GM23338 (cell line): Measurements from ENCODE around the gene BLVRA. TPM values are rescaled to one million over a fixed set of nuclear protein-coding genes. Genes with fewer than 3 reads are reported as not detected.

Experiments used
- ATAC-seq: fragments of 200-7000 bp; cut with Tn5 transposase; 3 replicates; pipeline ENCODE4 v1.9.1; 2020
- DNase-seq: peaks from one replicate; pipeline ENCODE4 v3.0.0-alpha.2; 2015; ENCODE audit warnings: low spot score
- H2AFZ ChIP-seq: fragments of 200-600 bp; sonication (generic); 2 replicates; pipeline ENCODE4 v1.8.0; 2016; ENCODE audit warnings: antibody characterized with exemption, mild to moderate bottlenecking, moderate library complexity
- H3F3A ChIP-seq: fragments of 200-600 bp; sonication (generic); replicated peaks from 2 replicates; pipeline ENCODE4 v1.8.0; 2017; ENCODE audit warnings: antibody characterized with exemption, mixed run types, low read depth
- H3K27ac ChIP-seq: fragments of 200-600 bp; sonication (generic); 2 replicates; pipeline ENCODE4 v1.6.1; 2016; ENCODE audit warnings: low read depth
- H3K27me3 ChIP-seq: fragments of 200-600 bp; sonication (generic); 2 replicates; pipeline ENCODE4 v1.8.0; 2016; ENCODE audit warnings: mild to moderate bottlenecking, mixed run types, moderate library complexity; ENCODE audit not compliant: insufficient read depth
- H3K36me3 ChIP-seq: fragments of 200-600 bp; sonication (generic); 2 replicates; pipeline ENCODE4 v1.8.0; 2016; ENCODE audit warnings: mild to moderate bottlenecking; ENCODE audit not compliant: insufficient read depth
- H3K4me1 ChIP-seq: fragments of 200-600 bp; sonication (generic); 2 replicates; pipeline ENCODE4 v1.8.0; 2016; ENCODE audit warnings: mild to moderate bottlenecking, moderate library complexity; ENCODE audit not compliant: insufficient read depth
- H3K4me2 ChIP-seq: fragments of 200-600 bp; sonication (generic); 2 replicates; pipeline ENCODE4 v1.7.1; 2017; ENCODE audit warnings: mixed run types
- H3K4me3 ChIP-seq: fragments of 200-600 bp; sonication (generic); 2 replicates; pipeline ENCODE4 v1.6.1; 2016; ENCODE audit warnings: mixed run types
- H3K79me2 ChIP-seq: fragments of 200-600 bp; sonication (generic); replicated peaks from 2 replicates; pipeline ENCODE4 v1.8.0; 2017; ENCODE audit warnings: mild to moderate bottlenecking; ENCODE audit not compliant: insufficient read depth
- H3K9me2 ChIP-seq: fragments of 200-600 bp; sonication (generic); 2 replicates; pipeline ENCODE4 v1.8.0; 2017; ENCODE audit not compliant: insufficient read depth
- H4K20me1 ChIP-seq: fragments of 200-600 bp; sonication (generic); replicated peaks from 2 replicates; pipeline ENCODE4 v1.8.0; 2017; ENCODE audit warnings: mild to moderate bottlenecking; ENCODE audit not compliant: insufficient read depth
- H3K27ac Mint-ChIP-seq: 2 replicates; pipeline ENCODE4 v1.8.0; 2020; ENCODE audit warnings: inconsistent platforms, mild to moderate bottlenecking, moderate library complexity, mixed read lengths
- H3K27me3 Mint-ChIP-seq: 3 replicates; pipeline ENCODE4 v1.8.0; 2022; ENCODE audit warnings: low read depth, mild to moderate bottlenecking, moderate library complexity, mixed read lengths, inconsistent platforms; ENCODE audit not compliant: insufficient read depth, poor library complexity
- H3K36me3 Mint-ChIP-seq: 3 replicates; pipeline ENCODE4 v1.8.0; 2021; ENCODE audit warnings: low read depth, mild to moderate bottlenecking, inconsistent platforms, moderate library complexity, mixed read lengths
- H3K4me1 Mint-ChIP-seq: 3 replicates; pipeline ENCODE4 v1.8.0; 2020; ENCODE audit warnings: mild to moderate bottlenecking, inconsistent platforms, mixed read lengths
- H3K4me3 Mint-ChIP-seq: 3 replicates; pipeline ENCODE4 v1.8.0; 2021; ENCODE audit warnings: moderate library complexity, mild to moderate bottlenecking, inconsistent platforms, mixed read lengths
- H3K9me3 Mint-ChIP-seq: 3 replicates; pipeline ENCODE4 v1.8.0; 2020; ENCODE audit warnings: moderate library complexity, mild to moderate bottlenecking, inconsistent platforms, mixed read lengths
- ZNF114 ChIP-seq: fragments of 250-450 bp; sonication (Bioruptor Pico); IDR thresholded peaks from 2 replicates; pipeline ENCODE4 v1.5.0; 2020; ENCODE audit warnings: mild to moderate bottlenecking, moderate library complexity
- ZNF331 ChIP-seq: fragments of 250-450 bp; sonication (Bioruptor Pico); IDR thresholded peaks from 2 replicates; pipeline ENCODE4 v1.5.0; 2020; ENCODE audit warnings: low read depth, mild to moderate bottlenecking, moderate library complexity
- polyA plus RNA-seq: library from polyadenylated mRNA; unstranded; fragments of >200 nt; fragmentation: Nextera tagmentation; extraction: Ambion mirVana; gene quantifications from 2 replicates; pipeline ENCODE4 v1.2.1, GENCODE V29; 2016
- total RNA-seq: library from RNA; depleted of rRNA; stranded (reverse); fragments of >200 nt; shearing (Covaris generic); gene quantifications from 2 replicates; pipeline ENCODE4 v1.2.3, GENCODE V29; 2014
- TF ChIP-seq, protein P1 (sequence below): fragments of 250-450 bp; sonication (Bioruptor Pico); IDR thresholded peaks from 2 replicates; pipeline ENCODE4 v1.5.0; 2020; ENCODE audit warnings: mild to moderate bottlenecking, moderate library complexity
- TF ChIP-seq, protein P2 (sequence below), 2 experiments: fragments of 200-600 bp in 1 of 2; sonication (generic) in 1 of 2; conservative IDR thresholded peaks; 2 replicates each; pipeline versions ENCODE4 v1.5.1 to v1.6.1; 2016 to 2017; ENCODE audit warnings: antibody characterized with exemption in 2 of 2, low read depth in 2 of 2, mild to moderate bottlenecking in 2 of 2, moderate library complexity in 1 of 2

BLVRA gene
- total and polyA plus RNA-seq, 2 experiments from 2014 or later = 17.0 to 46.5 TPM

DNA sequence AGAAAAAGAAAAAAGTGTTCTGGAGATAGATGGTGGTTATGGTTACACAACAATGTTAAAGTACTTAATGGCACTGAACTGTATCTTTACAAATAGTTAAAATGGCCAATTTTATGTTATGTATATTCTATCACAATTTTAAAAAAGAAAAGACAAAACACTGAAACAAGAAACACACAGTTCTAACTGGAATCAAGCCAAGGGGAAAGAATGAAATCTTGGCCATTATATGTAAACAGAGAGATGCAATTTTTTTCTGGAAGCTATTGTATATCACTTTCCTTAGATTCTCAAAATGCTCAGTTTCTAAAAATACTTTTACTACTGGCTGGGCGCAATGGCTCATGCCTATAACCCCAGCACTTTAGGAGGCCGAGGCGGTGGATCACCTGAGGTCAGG lies 33.2 kb upstream of the BLVRA start (continued):
- TF ChIP-seq, protein P1, sequence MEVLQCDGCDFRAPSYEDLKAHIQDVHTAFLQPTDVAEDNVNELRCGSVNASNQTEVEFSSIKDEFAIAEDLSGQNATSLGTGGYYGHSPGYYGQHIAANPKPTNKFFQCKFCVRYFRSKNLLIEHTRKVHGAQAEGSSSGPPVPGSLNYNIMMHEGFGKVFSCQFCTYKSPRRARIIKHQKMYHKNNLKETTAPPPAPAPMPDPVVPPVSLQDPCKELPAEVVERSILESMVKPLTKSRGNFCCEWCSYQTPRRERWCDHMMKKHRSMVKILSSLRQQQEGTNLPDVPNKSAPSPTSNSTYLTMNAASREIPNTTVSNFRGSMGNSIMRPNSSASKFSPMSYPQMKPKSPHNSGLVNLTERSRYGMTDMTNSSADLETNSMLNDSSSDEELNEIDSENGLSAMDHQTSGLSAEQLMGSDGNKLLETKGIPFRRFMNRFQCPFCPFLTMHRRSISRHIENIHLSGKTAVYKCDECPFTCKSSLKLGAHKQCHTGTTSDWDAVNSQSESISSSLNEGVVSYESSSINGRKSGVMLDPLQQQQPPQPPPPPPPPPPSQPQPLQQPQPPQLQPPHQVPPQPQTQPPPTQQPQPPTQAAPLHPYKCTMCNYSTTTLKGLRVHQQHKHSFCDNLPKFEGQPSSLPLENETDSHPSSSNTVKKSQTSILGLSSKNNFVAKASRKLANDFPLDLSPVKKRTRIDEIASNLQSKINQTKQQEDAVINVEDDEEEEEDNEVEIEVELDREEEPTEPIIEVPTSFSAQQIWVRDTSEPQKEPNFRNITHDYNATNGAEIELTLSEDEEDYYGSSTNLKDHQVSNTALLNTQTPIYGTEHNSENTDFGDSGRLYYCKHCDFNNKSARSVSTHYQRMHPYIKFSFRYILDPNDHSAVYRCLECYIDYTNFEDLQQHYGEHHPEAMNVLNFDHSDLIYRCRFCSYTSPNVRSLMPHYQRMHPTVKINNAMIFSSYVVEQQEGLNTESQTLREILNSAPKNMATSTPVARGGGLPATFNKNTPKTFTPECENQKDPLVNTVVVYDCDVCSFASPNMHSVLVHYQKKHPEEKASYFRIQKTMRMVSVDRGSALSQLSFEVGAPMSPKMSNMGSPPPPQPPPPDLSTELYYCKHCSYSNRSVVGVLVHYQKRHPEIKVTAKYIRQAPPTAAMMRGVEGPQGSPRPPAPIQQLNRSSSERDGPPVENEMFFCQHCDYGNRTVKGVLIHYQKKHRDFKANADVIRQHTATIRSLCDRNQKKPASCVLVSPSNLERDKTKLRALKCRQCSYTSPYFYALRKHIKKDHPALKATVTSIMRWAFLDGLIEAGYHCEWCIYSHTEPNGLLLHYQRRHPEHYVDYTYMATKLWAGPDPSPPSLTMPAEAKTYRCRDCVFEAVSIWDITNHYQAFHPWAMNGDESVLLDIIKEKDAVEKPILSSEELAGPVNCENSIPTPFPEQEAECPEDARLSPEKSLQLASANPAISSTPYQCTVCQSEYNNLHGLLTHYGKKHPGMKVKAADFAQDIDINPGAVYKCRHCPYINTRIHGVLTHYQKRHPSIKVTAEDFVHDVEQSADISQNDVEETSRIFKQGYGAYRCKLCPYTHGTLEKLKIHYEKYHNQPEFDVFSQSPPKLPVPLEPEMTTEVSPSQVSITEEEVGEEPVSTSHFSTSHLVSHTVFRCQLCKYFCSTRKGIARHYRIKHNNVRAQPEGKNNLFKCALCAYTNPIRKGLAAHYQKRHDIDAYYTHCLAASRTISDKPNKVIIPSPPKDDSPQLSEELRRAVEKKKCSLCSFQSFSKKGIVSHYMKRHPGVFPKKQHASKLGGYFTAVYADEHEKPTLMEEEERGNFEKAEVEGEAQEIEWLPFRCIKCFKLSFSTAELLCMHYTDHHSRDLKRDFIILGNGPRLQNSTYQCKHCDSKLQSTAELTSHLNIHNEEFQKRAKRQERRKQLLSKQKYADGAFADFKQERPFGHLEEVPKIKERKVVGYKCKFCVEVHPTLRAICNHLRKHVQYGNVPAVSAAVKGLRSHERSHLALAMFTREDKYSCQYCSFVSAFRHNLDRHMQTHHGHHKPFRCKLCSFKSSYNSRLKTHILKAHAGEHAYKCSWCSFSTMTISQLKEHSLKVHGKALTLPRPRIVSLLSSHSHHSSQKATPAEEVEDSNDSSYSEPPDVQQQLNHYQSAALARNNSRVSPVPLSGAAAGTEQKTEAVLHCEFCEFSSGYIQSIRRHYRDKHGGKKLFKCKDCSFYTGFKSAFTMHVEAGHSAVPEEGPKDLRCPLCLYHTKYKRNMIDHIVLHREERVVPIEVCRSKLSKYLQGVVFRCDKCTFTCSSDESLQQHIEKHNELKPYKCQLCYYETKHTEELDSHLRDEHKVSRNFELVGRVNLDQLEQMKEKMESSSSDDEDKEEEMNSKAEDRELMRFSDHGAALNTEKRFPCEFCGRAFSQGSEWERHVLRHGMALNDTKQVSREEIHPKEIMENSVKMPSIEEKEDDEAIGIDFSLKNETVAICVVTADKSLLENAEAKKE (CRISPR knock-in tag) = no peak

DNA sequence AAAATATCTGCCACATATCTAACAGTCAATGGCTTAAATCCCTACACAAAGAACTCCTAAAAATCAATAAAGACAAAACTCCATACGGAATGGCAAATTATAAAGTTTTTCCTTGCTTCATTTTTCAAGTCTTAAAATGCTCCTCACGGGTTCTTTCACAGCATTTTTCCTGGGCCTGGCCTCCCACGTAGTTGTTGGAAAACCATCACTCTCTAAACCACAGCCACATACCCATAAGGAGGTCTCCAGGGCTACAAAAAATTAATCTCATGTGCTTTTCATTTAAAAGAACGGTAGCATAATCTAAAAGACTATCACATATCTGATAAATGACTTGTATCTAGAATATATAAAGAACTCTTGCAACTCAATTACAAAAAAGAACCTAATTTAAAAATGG lies 32.0 kb upstream of the BLVRA start:
- Mint-ChIP-seq H3K4me1 (peaks cover 14% of the 10 kb centered on the region; the same call in 2 of the 3 replicates), H3K27me3 (peaks cover 2% of the 10 kb centered on the region), H3K4me3 (no peak overlapping the region), H3K9me3 (no peaks in the 10 kb centered on the region), H3K36me3 (peaks cover 5% of the 10 kb centered on the region; the same call in 2 of the 3 replicates), H3K27ac (no peak overlapping the region)
- ATAC-seq (no peak), DNase-seq (no peak)
- Histone ChIP-seq H3K27ac (no peak overlapping the region), H3K36me3 (no peaks in the 10 kb centered on the region), H3K79me2 (peaks cover 79% of the 10 kb centered on the region), H4K20me1 (peaks cover 21% of the 10 kb centered on the region), H3K27me3 (no peaks in the 10 kb centered on the region), H3F3A (no peaks in the 10 kb centered on the region), H3K4me2 (no peak overlapping the region), H3K4me1 (no peaks in the 10 kb centered on the region; the same call in 1 of the 2 replicates), H3K4me3 (no peak overlapping the region), H3K9me2 (no peaks in the 10 kb centered on the region), H2AFZ (no peak overlapping the region)
- TF ChIP-seq ZNF331 (CRISPR knock-in tag) = no peak
- TF ChIP-seq, protein P2, sequence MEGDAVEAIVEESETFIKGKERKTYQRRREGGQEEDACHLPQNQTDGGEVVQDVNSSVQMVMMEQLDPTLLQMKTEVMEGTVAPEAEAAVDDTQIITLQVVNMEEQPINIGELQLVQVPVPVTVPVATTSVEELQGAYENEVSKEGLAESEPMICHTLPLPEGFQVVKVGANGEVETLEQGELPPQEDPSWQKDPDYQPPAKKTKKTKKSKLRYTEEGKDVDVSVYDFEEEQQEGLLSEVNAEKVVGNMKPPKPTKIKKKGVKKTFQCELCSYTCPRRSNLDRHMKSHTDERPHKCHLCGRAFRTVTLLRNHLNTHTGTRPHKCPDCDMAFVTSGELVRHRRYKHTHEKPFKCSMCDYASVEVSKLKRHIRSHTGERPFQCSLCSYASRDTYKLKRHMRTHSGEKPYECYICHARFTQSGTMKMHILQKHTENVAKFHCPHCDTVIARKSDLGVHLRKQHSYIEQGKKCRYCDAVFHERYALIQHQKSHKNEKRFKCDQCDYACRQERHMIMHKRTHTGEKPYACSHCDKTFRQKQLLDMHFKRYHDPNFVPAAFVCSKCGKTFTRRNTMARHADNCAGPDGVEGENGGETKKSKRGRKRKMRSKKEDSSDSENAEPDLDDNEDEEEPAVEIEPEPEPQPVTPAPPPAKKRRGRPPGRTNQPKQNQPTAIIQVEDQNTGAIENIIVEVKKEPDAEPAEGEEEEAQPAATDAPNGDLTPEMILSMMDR (conservative IDR thresholded peaks at IDR 0.05; ENCODE audit: low read depth in 2 of 2) = no peak
- TF ChIP-seq, protein P1 (CRISPR knock-in tag) = no peak
- no peak for TF ChIP-seq ZNF114
